NK-92 (cell line): ENCODE results near the gene ATF6B.
"Not testable (repeated sequence)": the region's sequence is repeated elsewhere in the genome, so short reads cannot be mapped to it uniquely, and the experiment has no call there.

ENCODE experiments used
- DNase-seq: peaks from one replicate; lab custom pipeline; 2025; ENCODE audit not compliant: unreplicated experiment; lab: John Stamatoyannopoulos, UW

Gene ATF6B

DNA sequence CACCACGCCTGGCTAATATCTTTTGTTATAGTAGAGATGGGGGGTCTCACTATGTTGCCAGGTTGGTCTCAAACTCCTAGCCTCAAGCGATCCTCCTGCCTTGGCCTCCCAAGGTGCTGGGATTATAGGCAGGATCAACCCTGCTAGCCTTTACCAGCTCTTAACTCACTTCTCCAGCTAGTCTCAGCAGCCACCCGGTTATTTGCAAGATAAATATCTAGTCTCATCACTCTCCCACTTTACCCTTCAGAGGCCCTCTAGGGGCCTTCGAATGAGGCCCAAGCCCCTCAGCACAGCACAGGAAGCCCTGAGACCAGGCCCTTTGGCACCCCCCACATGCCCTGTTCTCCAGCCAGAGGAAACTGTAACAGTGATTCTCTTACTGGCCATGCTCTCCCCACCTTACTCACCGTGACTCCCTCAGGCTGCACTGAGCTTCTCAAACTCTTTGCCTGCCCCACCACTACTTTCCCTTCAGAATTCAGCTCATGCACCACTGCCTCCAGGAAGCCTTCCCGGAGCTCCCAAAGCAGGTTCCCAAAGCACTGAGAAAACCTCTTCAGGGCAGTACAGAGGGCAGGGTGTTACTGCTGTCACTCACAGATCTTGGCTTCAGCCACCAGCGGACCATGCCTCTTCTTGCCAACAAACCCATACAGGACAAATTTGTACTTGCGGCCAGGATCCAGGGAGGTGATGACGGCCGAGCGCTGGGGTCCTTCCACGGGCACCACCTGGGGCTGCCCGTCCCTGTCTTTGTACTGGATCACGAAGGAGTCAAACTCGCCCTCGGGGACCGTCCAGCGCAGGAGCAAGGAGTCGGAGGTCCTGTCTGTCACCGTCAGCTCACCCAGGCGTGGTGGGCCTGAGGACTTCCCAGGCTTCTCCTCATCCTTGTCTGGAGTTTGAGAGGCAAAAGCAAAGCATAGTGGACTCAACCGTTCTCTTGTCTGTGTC lies 44.0 kb downstream of the ATF6B start:
- no peak for DNase-seq

GRCh38 chr6:32082935-32083334 lies 45.1 kb downstream of the ATF6B start:
- no peak for DNase-seq

- DNase-seq = no peak
These were observed 45.6 kb downstream of the ATF6B start for GRCh38 chr6:32082478-32082877.

DNA sequence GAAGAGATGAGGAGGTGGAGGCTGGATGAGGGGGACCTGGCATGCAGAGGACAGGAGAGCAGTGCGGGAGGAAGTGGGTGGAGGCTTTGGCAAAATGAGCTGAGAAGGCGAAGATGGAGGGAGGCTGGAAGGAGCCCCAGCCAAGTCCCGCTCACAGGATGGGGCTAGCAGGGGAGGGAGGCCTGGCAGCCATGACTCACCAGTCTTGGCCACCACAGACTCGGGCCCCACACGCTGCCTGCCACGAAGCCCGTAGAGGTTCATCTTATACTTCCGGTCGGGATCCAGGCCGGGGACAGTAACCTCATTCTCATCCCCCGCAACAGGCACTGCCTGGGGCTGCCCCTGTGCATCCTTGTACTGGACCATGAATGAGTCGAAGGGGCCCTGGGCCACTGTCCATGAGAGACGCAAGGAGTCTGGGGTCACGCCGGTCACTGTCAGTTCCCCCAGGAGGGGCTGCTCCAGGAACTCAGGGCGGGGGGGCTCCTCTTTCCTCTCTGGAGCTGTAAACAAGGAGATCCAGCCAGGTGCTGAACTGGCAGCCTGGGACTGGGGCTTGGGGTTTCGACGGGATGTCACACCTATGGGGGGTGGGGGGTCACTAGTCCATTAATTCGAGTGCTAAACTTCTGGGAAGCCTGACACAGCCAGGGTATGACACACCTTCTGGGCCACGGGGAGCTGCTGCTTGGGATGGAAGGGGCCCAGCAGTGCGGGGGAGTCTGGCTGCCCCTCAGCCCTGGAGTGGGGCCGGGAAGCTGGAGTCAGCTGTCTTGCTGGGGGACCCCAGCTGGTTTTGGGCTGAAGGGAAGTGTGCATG lies 46.7 kb downstream of the ATF6B start:
- no peak for DNase-seq

- DNase-seq = no peak
These were observed 48.3 kb downstream of the ATF6B start for GRCh38 chr6:32079566-32080290.

- no peak for DNase-seq
These were observed 51.7 kb downstream of the ATF6B start for GRCh38 chr6:32076321-32076809.

GRCh38 chr6:32075781-32076180 lies 52.3 kb downstream of the ATF6B start:
- DNase-seq = no peak

GRCh38 chr6:32074996-32075532 lies 53.0 kb downstream of the ATF6B start:
- DNase-seq = no peak

GRCh38 chr6:32073613-32074012 lies 54.4 kb downstream of the ATF6B start:
- no peak for DNase-seq

DNA sequence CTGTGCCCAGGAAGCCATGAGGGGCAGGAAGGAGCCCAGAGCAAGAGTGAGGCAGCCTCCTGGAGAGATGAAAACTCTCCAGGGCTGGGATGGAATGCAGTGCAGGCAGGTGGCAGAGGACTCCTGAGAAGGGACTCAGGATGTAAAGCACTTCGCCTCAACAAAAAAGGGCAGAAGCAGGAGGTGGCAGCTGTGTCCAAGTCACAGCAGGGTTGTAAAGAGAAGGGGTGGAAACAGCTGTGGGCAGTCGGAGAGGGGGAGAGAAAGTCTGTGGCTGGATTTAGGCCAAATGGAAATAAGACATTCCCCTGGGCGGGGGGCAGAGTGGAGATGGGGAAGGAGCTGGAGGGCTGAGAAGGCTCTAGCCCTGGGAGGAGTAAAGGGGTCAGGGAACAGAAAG lies 54.9 kb downstream of the ATF6B start:
- no peak for DNase-seq

GRCh38 chr6:32070814-32071543 lies 57.1 kb downstream of the ATF6B start:
- DNase-seq = no peak

- no peak for DNase-seq
These were observed 58.0 kb downstream of the ATF6B start for GRCh38 chr6:32069878-32070515.

GRCh38 chr6:32069460-32069859 lies 58.6 kb downstream of the ATF6B start:
- DNase-seq = no peak

DNA sequence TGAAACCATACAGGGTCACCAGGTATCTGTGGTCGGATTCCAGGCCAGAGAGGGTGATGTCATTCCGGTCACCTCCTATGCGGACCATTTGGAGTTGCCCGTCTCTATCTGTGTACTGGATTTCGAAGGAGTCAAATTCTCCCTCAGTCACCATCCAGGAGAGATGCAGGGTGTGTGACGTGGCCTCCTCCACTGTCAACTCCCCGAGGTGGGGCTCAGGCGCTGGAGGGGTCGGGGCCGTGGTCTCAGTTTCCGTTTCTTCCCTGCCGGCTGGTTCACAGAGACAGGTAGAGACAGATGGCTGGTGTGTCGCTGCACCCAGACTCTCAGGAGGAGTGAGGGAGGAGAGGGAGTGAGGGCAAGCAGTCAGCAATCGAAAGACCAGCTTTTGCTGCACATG lies 59.2 kb downstream of the ATF6B start:
- DNase-seq = no peak

DNA sequence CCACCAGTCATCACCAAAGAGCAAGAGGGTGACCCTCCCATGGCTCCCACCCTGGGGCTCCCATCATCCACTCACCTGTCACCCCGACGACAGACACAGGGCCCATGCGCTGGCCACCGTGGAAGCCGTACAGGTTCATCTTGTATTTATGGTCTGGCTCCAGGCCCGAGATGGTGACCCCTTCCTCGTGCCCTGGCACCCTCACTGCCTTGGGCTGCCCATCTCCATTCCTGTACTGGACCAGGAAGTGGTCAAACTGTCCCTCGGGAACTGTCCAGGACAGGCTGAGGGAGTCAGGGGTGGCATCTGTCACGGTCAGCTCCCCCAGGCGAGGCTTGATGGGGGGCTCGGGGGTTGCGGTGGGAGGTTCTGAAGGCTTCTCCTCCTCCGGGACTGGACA lies 59.7 kb downstream of the ATF6B start:
- DNase-seq = not testable (repeated sequence)

- DNase-seq = not testable (repeated sequence)
These were observed 60.5 kb downstream of the ATF6B start for GRCh38 chr6:32067521-32067920.
